Vagina (tissue), 2 donors: ENCODE measurements around the gene SPON2.

Experiments used
- POLR2A ChIP-seq, 2 donors: fragments of 450-650 bp; IDR thresholded peaks; one replicate each; pipeline ENCODE4 v1.6.1; 2017; ENCODE audit warnings: antibody characterized with exemption in 2 of 2, mild to moderate bottlenecking in 2 of 2, moderate library complexity in 2 of 2
- POLR2AphosphoS5 ChIP-seq, 2 donors: sonication (generic); formaldehyde crosslinking; IDR thresholded peaks; one replicate each; pipeline ENCODE4 v1.9.0; 2017; ENCODE audit warnings: antibody characterized with exemption in 2 of 2, mild to moderate bottlenecking in 2 of 2, low read depth in 1 of 2; ENCODE audit not compliant: insufficient read depth in 1 of 2
- TF ChIP-seq, protein P1 (sequence below), 3 experiments: fragments of 450-650 bp in 2 of 3; fragments of 200-600 bp in 1 of 3; sonication (generic) in 1 of 3; IDR thresholded peaks; one replicate each; pipeline ENCODE4 v1.5.1; 2017 to 2019; ENCODE audit warnings: antibody characterized with exemption in 3 of 3, mild to moderate bottlenecking in 2 of 3, moderate library complexity in 2 of 3

DNA sequence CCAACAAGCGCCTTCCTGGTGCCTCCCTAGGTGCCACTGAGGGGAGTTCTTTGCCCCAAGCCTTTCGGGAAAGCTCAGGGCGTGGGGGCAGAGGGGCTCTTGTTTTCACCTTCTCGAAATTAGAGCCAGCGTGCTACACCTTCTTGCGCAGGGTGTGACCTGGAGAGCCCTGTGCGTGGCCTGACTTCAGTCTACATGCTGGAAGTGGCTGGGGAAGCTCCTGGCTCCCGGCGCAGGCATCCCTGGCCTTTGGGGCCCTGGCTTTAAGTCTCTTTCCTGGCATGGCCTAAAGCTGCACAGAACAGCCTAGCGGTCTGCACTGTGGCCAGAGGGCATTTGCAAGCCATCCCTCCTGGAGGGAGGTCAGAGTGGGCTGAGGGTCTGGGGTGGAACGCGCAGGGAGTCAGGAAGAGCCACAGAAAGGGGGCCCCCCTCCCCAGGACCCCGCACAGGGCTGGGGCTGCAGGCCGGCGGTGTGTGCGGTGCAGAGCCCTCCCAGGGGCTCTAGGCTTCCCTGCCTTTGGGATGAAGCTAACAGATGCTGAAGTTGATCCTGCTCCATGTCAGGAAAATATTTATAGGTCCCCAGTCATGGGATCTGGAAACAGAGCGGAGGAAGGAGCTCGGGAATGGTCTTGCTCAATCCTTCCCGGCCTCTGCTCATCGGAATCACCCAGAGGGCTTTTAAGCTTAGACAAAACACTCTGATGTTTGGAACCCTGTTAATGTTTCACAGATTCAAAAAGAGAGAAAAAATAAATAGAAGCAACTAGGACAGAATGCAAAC is 781 bp upstream of the SPON2 start:
- TF ChIP-seq, protein P1, sequence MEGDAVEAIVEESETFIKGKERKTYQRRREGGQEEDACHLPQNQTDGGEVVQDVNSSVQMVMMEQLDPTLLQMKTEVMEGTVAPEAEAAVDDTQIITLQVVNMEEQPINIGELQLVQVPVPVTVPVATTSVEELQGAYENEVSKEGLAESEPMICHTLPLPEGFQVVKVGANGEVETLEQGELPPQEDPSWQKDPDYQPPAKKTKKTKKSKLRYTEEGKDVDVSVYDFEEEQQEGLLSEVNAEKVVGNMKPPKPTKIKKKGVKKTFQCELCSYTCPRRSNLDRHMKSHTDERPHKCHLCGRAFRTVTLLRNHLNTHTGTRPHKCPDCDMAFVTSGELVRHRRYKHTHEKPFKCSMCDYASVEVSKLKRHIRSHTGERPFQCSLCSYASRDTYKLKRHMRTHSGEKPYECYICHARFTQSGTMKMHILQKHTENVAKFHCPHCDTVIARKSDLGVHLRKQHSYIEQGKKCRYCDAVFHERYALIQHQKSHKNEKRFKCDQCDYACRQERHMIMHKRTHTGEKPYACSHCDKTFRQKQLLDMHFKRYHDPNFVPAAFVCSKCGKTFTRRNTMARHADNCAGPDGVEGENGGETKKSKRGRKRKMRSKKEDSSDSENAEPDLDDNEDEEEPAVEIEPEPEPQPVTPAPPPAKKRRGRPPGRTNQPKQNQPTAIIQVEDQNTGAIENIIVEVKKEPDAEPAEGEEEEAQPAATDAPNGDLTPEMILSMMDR (IDR thresholded peaks at IDR 0.05), result no peak
- TF ChIP-seq POLR2AphosphoS5 (IDR thresholded peaks at IDR 0.05; ENCODE audit: insufficient read depth in 1 of 2, low read depth in 1 of 2) (peak; percentile 75 to 80), POLR2A (IDR thresholded peaks at IDR 0.05) (no peak)
